Tibial artery (tissue), 4 donors: ENCODE measurements around the gene KCNJ1.

Source experiments
- DNase-seq, 2 donors: peaks; one replicate each; pipeline ENCODE4 v3.0.0-alpha.2; 2019
- H3K27ac ChIP-seq, 2 donors: fragments of 200-600 bp; sonication (generic) in 1 of 2; 1 replicate in 1 of 2; 2 replicates in 1 of 2; pipeline ENCODE4 v1.5.1; 2018 to 2019; ENCODE audit warnings: mild to moderate bottlenecking in 1 of 2
- H3K27me3 ChIP-seq, 2 donors: fragments of 200-600 bp; sonication (generic) in 1 of 2; one replicate each; pipeline versions ENCODE4 v1.5.1 to v1.6.0; 2016 to 2019
- H3K36me3 ChIP-seq, 3 donors: fragments of 200-600 bp; sonication (generic) in 2 of 3; one replicate each; pipeline ENCODE4 v1.5.1; 2016 to 2019; ENCODE audit warnings: mild to moderate bottlenecking in 2 of 3
- H3K4me1 ChIP-seq, 4 donors: fragments of 200-600 bp; sonication (generic) in 2 of 4; 1 replicate in 3 of 4; 2 replicates in 1 of 4; pipeline ENCODE4 v1.5.1; 2016 to 2019
- H3K4me3 ChIP-seq, 2 donors: fragments of 200-600 bp; sonication (generic) in 1 of 2; 1 replicate in 1 of 2; 2 replicates in 1 of 2; pipeline ENCODE4 v1.5.1; 2018 to 2019; ENCODE audit warnings: mild to moderate bottlenecking in 2 of 2
- H3K9me3 ChIP-seq, 3 donors: fragments of 200-600 bp; sonication (generic) in 1 of 3; one replicate each; pipeline ENCODE4 v1.5.1; 2016 to 2019
- CTCF ChIP-seq, 2 experiments: fragments of 200-600 bp in 1 of 2; fragments of 450-650 bp in 1 of 2; IDR thresholded peaks; one replicate each; pipeline ENCODE4 v1.5.1; 2017 to 2019; ENCODE audit warnings: antibody characterized with exemption in 2 of 2, mild to moderate bottlenecking in 1 of 2, moderate library complexity in 1 of 2
- intact Hi-C: fragments of 100-400 bp; cut with DNase I; formaldehyde crosslinking; loops from one replicate; pipeline ENCODE4 v1.15.0; 2023; ENCODE audit warnings: low total_unique reads

Gene KCNJ1

DNA sequence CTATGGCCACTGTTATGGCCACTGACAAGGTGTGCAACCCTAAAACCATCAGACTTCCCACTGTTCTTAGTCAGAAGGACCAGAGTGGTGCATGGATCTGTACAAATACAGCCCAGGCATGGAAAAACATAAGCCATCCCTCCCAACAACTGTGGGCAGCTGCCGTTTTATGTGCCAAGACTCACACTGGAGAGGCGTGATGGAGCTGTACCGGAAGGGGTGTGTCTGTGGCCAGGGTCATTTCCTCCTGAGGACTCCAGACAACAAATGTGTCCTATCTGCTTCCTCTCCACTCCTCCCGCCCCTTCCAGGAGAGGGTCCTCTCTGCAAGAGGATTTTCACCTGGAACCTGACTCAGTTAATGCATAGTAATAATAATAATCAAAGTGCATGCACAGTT lies 29.5 kb downstream of the KCNJ1 start:
- Histone ChIP-seq H3K27ac (no peak overlapping the region), H3K36me3 (no peaks in the 10 kb centered on the region), H3K9me3 (no peaks in the 10 kb centered on the region), H3K4me3 (no peak overlapping the region), H3K4me1 (peaks cover 0 to 3% (median 0%) of the 10 kb centered on the region in 4 donors), H3K27me3 (peaks cover 0 to 15% of the 10 kb centered on the region in 2 donors)
- no peak for TF ChIP-seq CTCF (IDR thresholded peaks at IDR 0.05)
- intact Hi-C loops, result loop anchor here (10.0 kb wide), 1 partner anchor 803 kb away; no protein-coding TSS in a partner anchor
- no peak for DNase-seq

- Histone ChIP-seq H3K36me3 (no peaks in the 10 kb centered on the region), H3K27ac (no peak overlapping the region), H3K4me1 (peaks cover 0 to 3% (median 0%) of the 10 kb centered on the region in 4 donors), H3K9me3 (no peaks in the 10 kb centered on the region), H3K4me3 (no peak overlapping the region), H3K27me3 (peaks cover 0 to 18% of the 10 kb centered on the region in 2 donors)
- no peak for TF ChIP-seq CTCF (IDR thresholded peaks at IDR 0.05)
- DNase-seq, result no peak
- intact Hi-C loops, result loop anchor here (10.0 kb wide), 1 partner anchor 801 kb away; no protein-coding TSS in a partner anchor
Measured at GRCh38 chr11:128835741-128836430, 31.2 kb downstream of the KCNJ1 start.

GRCh38 chr11:128834157-128834556 lies 32.9 kb downstream of the KCNJ1 start:
- peaks cover 0 to 18% of the 10 kb centered on the region in 2 donors for H3K27me3 ChIP-seq
- no peak overlapping the region for H3K4me3 ChIP-seq
- H3K27ac ChIP-seq, result no peak overlapping the region
- intact Hi-C loops, result loop anchor here (10.0 kb wide), 1 partner anchor 799 kb away; no protein-coding TSS in a partner anchor
- no peak for TF ChIP-seq CTCF (IDR thresholded peaks at IDR 0.05)
- H3K36me3 ChIP-seq, result no peaks in the 10 kb centered on the region
- peaks cover 0 to 3% (median 0%) of the 10 kb centered on the region in 4 donors for H3K4me1 ChIP-seq
- no peak for DNase-seq
- H3K9me3 ChIP-seq, result no peaks in the 10 kb centered on the region

DNA sequence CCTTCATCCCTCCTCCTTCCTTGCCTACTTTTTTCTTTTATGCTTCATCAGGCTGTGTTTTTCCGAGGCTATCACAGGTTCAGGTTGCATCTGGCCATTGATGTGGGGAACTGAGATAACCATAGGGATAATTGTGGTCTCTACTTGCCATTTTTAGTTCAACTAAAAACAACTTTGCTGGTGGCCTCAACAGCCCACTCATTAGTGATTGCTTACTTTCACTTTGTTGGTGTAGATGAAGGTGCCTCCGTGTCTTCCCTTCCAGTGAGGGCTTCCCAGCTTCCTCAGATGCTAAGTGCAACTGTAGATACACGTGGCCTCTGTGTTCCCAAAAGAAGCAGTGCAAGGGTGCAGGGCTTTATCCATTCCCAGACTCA lies 35.0 kb downstream of the KCNJ1 start:
- no peaks in the 10 kb centered on the region for H3K9me3 ChIP-seq
- no peak for TF ChIP-seq CTCF (IDR thresholded peaks at IDR 0.05)
- no peak overlapping the region for H3K4me3 ChIP-seq
- no peaks in the 10 kb centered on the region for H3K36me3 ChIP-seq
- intact Hi-C loops, result loop anchor here (2.0 to 10.0 kb wide), 2 partner anchors 659 to 797 kb away; no protein-coding TSS in a partner anchor
- peaks cover 0 to 18% of the 10 kb centered on the region in 2 donors for H3K27me3 ChIP-seq
- DNase-seq, result no peak
- H3K4me1 ChIP-seq, result peaks cover 0 to 4% (median 2%) of the 10 kb centered on the region in 4 donors
- no peak overlapping the region for H3K27ac ChIP-seq

GRCh38 chr11:128831174-128832120 lies 35.6 kb downstream of the KCNJ1 start:
- peak; percentile 75 to 88 for TF ChIP-seq CTCF (IDR thresholded peaks at IDR 0.05)
- H3K36me3 ChIP-seq, result no peaks in the 10 kb centered on the region
- intact Hi-C loops, result loop anchor here (2.0 to 10.0 kb wide), 2 partner anchors 659 to 797 kb away; no protein-coding TSS in a partner anchor
- no peaks in the 10 kb centered on the region for H3K9me3 ChIP-seq
- peak; percentile 78 to 86 for DNase-seq
- H3K27ac ChIP-seq, result no peak overlapping the region
- H3K4me3 ChIP-seq, result no peak overlapping the region
- peaks cover 0 to 18% of the 10 kb centered on the region in 2 donors for H3K27me3 ChIP-seq
- peaks cover 0 to 4% (median 2%) of the 10 kb centered on the region in 4 donors for H3K4me1 ChIP-seq
